ENCODE data around the gene CLTCL1. TPM values are rescaled to one million over a fixed set of nuclear protein-coding genes. Genes with fewer than 3 reads are reported as not detected.

CLTCL1 gene
- total and polyA plus RNA-seq, 9 of the 15 experiments (the other 6 are each of a cell fraction or from before 2014, with no cell fraction given) = 1.1 to 11.7 (median 5.0) TPM

- peak; percentile 83; the same call in 1 of the 2 replicates for TF ChIP-seq TAF15 (IDR thresholded peaks at IDR 0.05; ENCODE audit: low read depth, low read length)
- TF ChIP-seq, protein P1, sequence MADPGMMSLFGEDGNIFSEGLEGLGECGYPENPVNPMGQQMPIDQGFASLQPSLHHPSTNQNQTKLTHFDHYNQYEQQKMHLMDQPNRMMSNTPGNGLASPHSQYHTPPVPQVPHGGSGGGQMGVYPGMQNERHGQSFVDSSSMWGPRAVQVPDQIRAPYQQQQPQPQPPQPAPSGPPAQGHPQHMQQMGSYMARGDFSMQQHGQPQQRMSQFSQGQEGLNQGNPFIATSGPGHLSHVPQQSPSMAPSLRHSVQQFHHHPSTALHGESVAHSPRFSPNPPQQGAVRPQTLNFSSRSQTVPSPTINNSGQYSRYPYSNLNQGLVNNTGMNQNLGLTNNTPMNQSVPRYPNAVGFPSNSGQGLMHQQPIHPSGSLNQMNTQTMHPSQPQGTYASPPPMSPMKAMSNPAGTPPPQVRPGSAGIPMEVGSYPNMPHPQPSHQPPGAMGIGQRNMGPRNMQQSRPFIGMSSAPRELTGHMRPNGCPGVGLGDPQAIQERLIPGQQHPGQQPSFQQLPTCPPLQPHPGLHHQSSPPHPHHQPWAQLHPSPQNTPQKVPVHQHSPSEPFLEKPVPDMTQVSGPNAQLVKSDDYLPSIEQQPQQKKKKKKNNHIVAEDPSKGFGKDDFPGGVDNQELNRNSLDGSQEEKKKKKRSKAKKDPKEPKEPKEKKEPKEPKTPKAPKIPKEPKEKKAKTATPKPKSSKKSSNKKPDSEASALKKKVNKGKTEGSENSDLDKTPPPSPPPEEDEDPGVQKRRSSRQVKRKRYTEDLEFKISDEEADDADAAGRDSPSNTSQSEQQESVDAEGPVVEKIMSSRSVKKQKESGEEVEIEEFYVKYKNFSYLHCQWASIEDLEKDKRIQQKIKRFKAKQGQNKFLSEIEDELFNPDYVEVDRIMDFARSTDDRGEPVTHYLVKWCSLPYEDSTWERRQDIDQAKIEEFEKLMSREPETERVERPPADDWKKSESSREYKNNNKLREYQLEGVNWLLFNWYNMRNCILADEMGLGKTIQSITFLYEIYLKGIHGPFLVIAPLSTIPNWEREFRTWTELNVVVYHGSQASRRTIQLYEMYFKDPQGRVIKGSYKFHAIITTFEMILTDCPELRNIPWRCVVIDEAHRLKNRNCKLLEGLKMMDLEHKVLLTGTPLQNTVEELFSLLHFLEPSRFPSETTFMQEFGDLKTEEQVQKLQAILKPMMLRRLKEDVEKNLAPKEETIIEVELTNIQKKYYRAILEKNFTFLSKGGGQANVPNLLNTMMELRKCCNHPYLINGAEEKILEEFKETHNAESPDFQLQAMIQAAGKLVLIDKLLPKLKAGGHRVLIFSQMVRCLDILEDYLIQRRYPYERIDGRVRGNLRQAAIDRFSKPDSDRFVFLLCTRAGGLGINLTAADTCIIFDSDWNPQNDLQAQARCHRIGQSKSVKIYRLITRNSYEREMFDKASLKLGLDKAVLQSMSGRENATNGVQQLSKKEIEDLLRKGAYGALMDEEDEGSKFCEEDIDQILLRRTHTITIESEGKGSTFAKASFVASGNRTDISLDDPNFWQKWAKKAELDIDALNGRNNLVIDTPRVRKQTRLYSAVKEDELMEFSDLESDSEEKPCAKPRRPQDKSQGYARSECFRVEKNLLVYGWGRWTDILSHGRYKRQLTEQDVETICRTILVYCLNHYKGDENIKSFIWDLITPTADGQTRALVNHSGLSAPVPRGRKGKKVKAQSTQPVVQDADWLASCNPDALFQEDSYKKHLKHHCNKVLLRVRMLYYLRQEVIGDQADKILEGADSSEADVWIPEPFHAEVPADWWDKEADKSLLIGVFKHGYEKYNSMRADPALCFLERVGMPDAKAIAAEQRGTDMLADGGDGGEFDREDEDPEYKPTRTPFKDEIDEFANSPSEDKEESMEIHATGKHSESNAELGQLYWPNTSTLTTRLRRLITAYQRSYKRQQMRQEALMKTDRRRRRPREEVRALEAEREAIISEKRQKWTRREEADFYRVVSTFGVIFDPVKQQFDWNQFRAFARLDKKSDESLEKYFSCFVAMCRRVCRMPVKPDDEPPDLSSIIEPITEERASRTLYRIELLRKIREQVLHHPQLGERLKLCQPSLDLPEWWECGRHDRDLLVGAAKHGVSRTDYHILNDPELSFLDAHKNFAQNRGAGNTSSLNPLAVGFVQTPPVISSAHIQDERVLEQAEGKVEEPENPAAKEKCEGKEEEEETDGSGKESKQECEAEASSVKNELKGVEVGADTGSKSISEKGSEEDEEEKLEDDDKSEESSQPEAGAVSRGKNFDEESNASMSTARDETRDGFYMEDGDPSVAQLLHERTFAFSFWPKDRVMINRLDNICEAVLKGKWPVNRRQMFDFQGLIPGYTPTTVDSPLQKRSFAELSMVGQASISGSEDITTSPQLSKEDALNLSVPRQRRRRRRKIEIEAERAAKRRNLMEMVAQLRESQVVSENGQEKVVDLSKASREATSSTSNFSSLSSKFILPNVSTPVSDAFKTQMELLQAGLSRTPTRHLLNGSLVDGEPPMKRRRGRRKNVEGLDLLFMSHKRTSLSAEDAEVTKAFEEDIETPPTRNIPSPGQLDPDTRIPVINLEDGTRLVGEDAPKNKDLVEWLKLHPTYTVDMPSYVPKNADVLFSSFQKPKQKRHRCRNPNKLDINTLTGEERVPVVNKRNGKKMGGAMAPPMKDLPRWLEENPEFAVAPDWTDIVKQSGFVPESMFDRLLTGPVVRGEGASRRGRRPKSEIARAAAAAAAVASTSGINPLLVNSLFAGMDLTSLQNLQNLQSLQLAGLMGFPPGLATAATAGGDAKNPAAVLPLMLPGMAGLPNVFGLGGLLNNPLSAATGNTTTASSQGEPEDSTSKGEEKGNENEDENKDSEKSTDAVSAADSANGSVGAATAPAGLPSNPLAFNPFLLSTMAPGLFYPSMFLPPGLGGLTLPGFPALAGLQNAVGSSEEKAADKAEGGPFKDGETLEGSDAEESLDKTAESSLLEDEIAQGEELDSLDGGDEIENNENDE (IDR thresholded peaks at IDR 0.05; ENCODE audit: low read depth, low read length) = peak; percentile 51
- no peak for TF ChIP-seq COPS2 (conservative IDR thresholded peaks at IDR 0.05)
- TF ChIP-seq RBM22 (IDR thresholded peaks at IDR 0.05; ENCODE audit: low read depth, low read length, poor library complexity, severe bottlenecking) = peak; percentile 23
- peak; percentile 33; the same call in 1 of the 2 replicates for TF ChIP-seq POLR2AphosphoS2 (IDR thresholded peaks at IDR 0.05; ENCODE audit: low read length)
Observed at GRCh38 chr22:19132153-19132552, 159.4 kb downstream of the CLTCL1 start (continued).
